H54 (cell line): Measurements from ENCODE around the gene ACSM2B.
"Not testable (repeated sequence)": the region's sequence is repeated elsewhere in the genome, so short reads cannot be mapped to it uniquely, and the experiment has no call there.

ENCODE experiments used
- DNase-seq: peaks from one replicate; pipeline ENCODE4 v3.0.0; 2011; ENCODE audit warnings: low spot score, mixed read lengths; ENCODE audit not compliant: insufficient read length
- FAIRE-seq: peaks from 3 replicates; lab custom pipeline; 2011; peaks lifted over from hg19 to GRCh38; lab: Jason Lieb, UNC
- POLR2A ChIP-seq: IDR thresholded peaks from 2 replicates; pipeline ENCODE4 v1.6.1; 2011; ENCODE audit warnings: low read depth, mild to moderate bottlenecking, low read length

Gene ACSM2B

DNA sequence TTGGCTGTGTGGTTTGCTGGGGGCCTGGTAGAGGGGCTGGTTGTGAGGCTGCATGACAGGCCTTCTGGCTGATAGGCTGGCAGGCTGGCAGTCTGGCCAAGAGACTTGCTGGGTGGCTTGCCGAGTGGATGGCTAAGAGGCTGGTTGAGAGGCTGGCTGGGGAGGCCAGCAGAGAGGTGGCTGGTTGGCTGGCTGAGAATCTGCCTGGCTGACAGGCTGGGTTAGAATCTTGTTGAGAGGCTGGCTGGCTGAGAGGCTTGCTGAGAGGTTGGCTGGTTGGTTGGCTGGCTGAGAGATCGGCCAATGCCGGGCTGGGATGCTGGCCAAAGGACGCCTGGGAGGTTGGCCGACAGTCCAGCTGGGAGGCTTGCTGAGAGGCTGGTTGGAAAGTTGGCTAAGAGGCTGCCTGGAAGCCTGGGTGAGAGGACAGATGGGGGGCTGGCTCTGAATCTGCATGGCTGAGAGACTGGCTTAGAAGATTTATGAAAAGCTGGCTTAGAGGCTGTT lies 35.9 kb upstream of the ACSM2B start:
- DNase-seq: no peak
- no peak for FAIRE-seq
- TF ChIP-seq POLR2A: no peak

- no peak for TF ChIP-seq POLR2A
- FAIRE-seq (no peak), DNase-seq (no peak)
Measured at GRCh38 chr16:20611350-20611902, 35.3 kb upstream of the ACSM2B start.

- DNase-seq (no peak), FAIRE-seq (no peak)
- TF ChIP-seq POLR2A: no peak
Measured at GRCh38 chr16:20610892-20611349, 34.8 kb upstream of the ACSM2B start.

DNA sequence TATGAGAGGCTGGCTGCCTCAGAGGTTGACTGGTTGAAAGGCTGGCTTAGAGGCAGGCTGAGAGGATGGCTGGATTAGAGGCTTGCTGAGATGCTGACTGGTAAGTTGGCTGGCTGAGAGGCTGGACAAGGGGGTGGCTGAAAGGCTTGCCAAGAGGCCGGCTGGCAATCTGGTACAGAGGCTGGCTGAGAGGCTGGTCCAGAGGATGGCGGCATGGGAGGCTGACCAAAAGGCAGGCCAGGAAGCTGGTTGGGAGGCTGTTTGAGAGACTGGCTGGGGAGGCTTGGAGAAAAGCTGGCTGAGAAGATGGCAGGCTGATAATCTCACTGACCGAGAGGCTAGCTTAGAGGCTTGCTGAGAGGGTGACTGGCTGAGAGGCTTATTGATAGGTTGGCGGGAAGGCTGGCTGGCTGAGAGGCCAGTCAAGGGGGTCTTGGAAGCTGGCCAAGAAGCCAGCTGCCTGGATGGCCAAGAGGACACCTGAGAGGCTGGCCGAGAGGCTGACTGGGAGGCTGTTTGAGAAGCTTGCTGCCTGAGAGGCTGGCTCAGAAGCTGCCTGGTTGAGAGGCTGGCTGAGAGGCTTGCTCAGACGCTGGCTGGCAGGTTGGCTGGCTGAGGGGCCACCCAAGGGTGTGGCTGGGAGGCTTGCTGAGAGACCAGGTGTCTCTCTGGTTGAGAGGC lies 34.2 kb upstream of the ACSM2B start:
- DNase-seq (no peak), FAIRE-seq (no peak)
- no peak for TF ChIP-seq POLR2A

DNA sequence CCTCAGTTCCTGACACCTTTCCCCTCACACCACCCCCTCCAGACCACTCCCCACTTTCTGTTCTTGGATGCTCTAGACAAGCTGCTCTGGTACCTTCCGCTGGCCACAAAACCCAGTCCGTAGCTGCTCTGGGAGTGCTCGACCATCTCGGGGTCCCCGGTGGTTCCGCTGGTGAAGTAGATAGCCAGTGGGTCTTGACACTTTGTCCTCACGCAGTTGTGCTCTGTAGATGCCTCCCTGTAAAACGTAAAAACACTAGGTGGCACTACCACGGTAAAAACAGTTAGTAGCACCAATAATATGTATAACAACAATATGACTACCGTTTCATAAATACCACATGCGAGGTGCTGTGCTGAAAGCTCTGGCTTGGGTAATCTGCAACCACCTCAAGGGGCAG lies 26.0 kb upstream of the ACSM2B start:
- DNase-seq, FAIRE-seq: not testable (repeated sequence)

GRCh38 chr16:20599475-20599874 lies 23.3 kb upstream of the ACSM2B start:
- FAIRE-seq, DNase-seq: not testable (repeated sequence)

GRCh38 chr16:20598832-20599469 lies 22.8 kb upstream of the ACSM2B start:
- DNase-seq (no peak), FAIRE-seq (no peak)

GRCh38 chr16:20595694-20596093 lies 19.5 kb upstream of the ACSM2B start:
- not testable (repeated sequence) for DNase-seq, FAIRE-seq

More at GRCh38 chr16:20598832-20599469, 22.8 kb upstream of the ACSM2B start:
- no peak for TF ChIP-seq POLR2A

- FAIRE-seq: not testable (repeated sequence)
Measured at GRCh38 chr16:20595068-20595467, 18.9 kb upstream of the ACSM2B start.

GRCh38 chr16:20592780-20593179 lies 16.6 kb upstream of the ACSM2B start:
- FAIRE-seq, DNase-seq: not testable (repeated sequence)

More at GRCh38 chr16:20595068-20595467, 18.9 kb upstream of the ACSM2B start:
- not testable (repeated sequence) for DNase-seq

GRCh38 chr16:20589486-20589885 lies 13.3 kb upstream of the ACSM2B start:
- not testable (repeated sequence) for FAIRE-seq, DNase-seq

GRCh38 chr16:20587645-20588074 lies 11.5 kb upstream of the ACSM2B start:
- DNase-seq, FAIRE-seq: not testable (repeated sequence)

DNA sequence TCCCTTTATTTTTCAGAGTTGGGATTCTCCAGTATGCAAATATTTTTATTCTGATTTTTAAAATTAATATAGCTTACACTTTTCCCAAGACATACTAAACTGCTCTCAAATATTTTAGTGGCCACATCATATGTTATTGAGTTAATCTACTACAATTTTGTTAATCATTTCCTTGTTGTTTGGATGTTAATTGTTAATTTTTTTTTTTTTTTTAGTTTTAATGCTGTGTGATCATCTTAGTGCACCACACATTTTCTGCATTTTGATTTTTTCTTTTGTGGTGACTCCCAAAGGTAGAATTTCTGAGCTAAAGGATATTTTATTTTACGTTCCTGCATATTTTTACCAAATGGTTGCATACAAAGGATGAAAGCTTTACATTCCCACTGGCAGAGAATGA lies 10.5 kb upstream of the ACSM2B start:
- not testable (repeated sequence) for FAIRE-seq, DNase-seq

GRCh38 chr16:20586112-20586511 lies 9.9 kb upstream of the ACSM2B start:
- DNase-seq, FAIRE-seq: not testable (repeated sequence)

DNA sequence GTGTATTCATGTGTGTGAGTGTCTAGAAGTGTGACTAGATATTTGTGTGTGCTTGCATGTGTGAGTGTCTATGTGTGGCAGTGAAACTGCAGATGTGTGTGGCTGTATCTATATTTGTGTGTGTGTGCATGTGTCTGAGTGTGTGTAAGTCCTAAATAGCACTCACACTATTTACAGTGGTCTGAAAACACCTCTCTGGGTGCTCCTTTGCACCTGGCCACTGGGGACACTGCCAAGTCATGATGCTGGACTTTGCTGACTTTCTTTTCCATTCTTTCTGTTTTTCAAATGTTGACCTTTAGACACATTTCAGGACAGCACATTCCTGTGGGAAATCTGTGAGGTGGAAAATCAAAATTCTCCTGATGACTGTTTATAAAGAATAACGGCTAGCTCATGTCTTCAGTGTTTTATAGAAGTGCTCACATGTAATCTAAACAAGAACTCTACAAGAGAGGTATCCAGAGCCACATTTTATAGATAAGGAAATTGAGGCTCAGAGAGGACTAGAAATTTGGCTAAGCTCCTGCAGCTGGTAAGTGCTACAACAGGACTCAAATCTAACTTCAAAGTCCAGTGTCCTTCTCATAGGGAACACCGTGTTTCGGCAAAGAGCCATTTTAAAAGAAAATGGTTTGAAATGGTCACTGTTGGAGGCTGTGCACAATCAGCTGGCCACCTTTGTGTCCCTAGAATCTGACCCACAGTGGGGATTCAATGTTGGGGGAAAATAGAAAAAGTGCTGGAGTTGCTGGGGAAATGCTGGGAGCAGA lies 4.5 kb upstream of the ACSM2B start:
- FAIRE-seq, DNase-seq: not testable (repeated sequence)

DNA sequence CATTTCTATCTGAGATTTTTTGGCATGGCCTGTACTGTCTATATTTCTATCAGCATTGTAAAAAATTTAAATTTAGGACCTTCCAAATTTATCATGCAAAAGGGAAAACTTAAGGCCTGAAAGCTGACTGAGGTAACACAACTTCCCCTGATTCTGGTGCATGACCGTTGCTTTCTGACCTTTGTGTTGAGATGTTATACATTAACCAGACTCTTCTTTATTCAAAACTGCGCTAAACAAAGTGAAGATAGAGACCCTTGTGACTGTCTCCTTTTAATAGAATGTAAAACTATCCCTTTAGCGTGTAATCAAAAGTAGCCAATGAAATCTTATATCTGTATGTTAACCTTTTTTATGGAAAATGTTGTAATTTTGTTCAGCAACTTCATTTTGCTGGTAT lies 1.9 kb upstream of the ACSM2B start:
- not testable (repeated sequence) for DNase-seq, FAIRE-seq

DNA sequence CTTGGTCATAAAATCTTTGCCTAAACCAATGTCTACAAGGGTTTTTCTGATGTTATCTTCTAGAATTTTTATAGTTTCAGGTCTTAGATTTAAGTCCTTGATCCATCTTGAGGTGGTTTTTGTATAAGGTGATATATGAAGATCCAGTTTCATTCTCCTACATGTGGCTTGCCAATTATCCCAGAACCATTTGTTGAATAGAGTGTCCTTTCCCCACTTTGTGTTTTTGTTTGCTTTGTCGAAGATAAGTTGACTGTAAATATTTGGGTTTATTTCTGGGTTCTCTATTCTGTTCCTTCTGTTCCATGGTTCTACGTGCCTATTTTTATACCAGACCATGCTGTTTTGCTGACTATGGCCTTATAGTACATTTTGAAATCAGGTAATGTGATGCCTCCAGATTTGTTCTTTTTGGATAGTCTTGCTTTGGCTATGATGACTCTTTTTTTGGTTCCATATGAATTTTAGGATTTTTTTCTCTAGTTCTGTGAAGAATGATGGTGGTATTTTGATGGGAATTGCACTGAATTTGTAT lies 7.0 kb downstream of the ACSM2B start:
- FAIRE-seq, DNase-seq: not testable (repeated sequence)
